Measurements from ENCODE around the gene TTBK1.
A peak's percentile ranks its signal among the peaks of the same experiment; 100 is the strongest.

TTBK1 gene

DNA sequence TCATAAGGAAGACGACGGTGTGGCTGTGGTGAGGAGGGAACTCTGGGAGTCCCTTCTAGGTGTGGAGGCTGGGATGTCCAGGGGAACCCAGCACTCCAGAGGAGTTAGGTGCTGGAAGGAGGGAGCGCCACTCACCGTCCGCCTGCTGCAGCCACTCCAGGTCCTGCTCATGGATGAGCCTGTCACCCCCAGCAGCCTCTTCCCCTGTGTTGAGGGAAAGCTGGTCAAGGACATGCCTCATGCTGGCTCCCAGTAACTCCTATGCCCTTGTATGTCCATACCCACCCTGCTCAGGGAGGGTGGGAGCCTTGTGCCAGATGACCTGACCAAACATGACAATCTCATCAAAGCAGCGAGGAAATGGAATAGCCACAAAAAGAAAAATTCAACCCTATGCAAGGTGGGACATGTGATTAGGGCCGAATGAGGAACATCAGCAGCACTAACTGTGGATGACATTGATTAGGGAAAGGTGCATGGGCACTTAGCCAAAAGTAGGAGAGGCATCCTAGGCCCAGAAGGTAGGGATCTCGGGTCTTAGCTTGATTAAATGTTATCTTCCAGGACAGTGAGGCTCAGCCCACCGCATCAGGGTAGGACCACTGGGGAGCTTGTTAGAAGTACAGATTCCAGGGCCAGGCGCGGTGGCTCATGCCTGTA lies 17.0 kb upstream of the TTBK1 start:
- FAIRE-seq = no peak

DNA sequence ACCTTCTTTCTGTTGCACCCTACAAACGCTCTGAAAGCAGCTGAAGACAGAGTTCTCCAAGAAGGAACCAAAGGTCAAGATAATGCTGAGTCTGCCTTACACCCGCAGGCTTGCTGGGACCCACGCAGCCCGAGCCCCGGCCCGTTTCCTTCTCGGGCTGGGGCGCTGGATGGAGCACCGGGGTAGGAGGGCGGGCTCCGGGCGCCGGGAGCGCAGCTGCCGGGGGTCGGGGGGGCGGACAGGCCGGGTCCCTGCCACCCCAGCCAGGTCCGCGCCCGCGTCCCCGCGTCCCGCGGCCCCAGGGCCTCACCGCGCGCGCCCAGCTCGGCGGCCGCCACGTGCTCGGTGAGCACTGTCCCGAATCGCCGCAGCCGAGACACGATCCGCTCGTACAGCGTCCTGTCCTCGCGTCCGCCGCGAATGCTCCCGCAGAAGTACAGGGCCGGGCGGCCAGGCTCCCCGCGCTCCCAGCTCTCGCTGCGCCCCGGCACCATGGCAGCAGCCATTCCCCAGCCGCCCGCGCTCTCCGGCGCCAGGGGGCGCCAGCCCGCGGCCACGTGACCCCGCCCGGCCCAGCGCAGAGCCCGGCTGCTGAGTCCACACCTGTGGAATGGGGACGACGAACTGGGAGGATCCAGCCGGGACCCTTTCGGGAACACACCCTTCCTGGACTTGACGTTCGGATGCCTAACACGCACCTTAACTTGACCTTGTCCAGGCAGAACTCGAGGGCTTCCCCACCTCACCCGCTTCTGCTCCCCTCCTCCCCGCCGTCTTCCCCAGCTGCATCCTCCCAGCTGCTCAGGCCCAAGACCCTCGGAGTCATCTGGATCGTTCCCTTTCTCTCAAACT lies 14.1 kb upstream of the TTBK1 start, which contains the start of gene DNPH1:
Gene DNPH1 (minus strand): TSS at position 531 of the 852 bp plus-strand sequence. CDS start 25 bp downstream, at position 506.
- FAIRE-seq = no peak

DNA sequence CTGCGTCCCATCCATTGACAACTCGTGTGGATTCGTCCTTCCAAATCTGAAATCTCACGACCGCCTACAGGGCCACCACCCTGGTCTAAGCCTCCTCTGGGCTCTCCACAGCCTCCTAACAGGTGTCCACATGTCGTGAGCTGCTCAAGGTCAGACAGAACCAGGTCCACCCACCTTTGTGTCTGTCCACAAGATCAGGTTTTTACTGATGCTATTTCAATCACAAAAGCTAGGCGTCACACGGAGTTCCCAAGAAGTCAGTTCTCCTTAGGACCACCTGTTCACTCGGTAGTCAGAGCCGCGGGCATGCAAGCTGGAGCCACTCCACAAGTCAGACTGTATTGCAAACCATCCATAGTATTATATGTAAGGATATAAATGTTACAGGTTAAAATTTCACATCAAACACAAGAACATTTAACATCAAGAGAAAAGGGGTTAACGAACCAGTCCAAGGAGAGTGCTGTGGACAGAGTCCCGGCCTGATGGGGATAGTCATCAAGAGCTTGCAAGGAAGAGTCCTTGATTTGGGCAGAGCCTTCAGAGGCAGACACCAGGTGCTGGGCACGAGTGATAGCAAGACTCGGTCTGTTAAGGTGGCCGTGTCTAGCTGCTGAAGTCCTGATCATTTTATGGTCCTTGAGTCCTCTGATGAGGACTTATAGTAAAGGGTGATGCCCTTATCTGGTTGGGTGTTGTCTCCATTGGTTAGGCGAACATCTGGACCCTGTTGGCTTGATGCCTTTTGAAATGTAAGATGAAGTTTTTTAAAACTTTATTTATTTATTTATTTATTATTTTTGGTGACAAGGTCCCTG lies 13.3 kb upstream of the TTBK1 start:
- FAIRE-seq = no peak

DNA sequence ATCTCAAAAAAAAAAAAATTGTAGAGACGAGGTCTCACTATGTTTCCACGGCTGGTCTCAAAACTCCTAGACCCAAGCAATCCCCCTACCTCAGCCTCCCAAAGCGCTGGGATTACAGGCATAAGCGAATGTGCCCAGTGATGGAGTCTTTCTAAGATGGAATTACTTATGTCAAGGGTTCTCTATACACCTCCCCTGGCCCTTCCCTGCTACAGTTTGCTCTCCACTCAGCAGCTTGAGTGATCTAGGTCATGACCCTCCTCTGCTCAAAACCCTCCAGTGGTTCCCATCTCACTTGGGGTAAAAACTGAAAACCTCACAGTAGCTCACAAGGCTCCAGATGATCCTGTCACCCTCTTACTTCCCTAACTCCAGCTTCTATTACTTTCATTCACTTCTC lies 12.2 kb upstream of the TTBK1 start:
- FAIRE-seq = no peak

DNA sequence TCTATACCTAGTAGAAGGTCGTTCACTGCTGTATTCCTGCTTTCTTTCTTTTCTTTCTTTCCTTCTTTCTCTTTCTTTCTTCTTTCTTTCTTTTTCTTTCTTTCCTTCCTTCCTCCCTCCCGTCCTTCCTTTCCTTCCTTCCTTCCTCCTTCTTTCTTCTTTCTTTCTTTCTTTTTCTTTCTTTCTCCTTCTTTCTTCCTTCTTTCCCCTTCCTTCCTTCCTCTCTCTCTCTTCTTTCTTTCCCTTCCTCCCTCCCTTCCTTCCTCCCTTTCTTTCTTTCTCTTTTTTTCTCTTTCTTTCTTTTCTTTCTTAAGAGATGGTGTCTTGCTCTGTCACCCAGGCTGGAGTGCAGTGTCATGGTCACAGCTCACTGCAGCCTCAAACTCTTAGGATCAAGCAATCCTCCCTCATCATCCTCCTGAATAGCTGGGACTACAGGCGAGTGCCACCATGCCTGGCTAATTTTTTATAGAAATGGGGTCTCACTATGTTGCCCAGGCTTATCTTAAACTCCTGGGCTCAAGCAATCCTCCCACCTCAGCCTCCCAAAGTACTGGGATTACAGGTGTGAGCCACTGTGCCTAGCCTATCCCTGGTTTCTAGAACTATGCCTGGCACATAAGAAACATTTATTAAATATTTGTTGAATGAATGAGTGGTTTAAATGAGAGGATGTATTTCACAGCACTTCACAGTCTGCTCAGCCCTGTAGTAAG lies 11.4 kb upstream of the TTBK1 start:
- FAIRE-seq = no peak

DNA sequence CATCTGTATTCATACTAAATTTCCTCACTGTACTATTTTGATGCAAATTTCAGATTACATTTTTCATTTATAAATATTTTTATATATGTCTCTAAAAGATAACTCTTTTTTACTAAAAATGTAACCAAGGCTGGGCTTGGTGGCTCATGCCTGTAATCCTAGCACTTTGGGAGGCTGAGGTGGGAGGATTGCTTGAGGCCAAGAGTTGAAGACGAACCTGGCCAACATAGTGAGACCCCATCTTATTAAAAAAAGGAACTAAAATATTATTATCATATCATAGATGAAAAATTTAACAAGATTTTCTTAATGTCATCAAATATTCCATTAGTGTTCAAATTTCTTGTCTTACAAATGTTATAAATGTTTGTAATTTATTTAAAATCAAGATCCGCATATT lies 7.4 kb upstream of the TTBK1 start:
- FAIRE-seq = no peak

DNA sequence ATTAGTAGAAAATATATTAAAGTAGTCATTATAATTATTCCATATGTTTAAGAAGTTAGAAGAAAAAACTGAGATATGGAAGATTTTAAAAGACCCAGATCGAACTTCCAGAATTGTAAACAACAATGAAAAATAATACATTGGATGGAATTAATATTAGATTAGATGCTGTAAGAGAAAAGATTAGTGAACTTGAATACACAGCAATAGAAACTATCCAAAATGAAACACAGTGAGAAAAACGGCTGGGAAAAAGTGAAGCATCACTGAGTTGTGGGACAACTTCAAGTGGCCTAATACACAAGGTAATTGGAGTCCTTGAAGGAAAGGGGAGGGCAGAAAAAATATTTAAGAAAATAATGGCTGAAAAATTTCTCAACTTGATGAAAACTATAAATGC lies 4.2 kb upstream of the TTBK1 start:
- peak; percentile 9 for FAIRE-seq

DNA sequence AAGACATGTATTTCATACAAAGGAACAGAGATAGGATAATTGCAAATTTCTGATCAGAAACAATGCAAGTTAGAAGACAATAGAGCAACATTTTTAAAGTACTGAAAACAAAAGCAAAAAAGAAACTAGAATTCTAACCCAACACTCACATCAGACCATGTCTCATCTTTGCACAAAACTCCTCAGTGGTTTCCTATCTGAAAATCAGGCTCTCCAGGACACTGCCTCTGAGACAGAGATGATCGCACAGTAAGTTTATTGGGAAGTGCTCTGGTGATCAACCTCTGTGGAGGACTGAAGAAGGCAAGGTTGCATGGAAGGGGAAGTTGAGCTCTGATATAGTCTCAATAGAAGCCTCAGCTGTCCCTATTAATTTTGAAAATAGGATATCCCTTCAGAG lies 2.3 kb upstream of the TTBK1 start:
- FAIRE-seq = no peak

DNA sequence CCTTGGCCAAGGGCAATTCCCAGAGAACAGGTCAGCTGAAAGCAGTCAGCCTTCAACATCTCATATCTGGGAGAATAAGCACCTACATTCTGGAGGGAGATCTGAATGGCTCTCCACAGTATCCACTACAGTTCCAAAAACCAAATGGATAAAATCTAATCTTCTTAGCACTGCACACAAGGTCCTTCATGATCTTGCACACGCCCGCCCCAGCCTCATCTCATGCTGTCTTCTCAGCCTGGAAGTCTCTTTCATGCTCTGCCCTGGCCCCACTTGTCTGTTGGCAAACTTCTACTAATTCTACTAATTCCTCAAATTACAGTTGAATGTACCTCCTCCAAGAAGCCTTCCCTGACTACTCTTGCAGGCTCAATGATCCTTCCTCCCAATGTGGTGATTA lies 1.8 kb upstream of the TTBK1 start:
- FAIRE-seq = no peak

DNA sequence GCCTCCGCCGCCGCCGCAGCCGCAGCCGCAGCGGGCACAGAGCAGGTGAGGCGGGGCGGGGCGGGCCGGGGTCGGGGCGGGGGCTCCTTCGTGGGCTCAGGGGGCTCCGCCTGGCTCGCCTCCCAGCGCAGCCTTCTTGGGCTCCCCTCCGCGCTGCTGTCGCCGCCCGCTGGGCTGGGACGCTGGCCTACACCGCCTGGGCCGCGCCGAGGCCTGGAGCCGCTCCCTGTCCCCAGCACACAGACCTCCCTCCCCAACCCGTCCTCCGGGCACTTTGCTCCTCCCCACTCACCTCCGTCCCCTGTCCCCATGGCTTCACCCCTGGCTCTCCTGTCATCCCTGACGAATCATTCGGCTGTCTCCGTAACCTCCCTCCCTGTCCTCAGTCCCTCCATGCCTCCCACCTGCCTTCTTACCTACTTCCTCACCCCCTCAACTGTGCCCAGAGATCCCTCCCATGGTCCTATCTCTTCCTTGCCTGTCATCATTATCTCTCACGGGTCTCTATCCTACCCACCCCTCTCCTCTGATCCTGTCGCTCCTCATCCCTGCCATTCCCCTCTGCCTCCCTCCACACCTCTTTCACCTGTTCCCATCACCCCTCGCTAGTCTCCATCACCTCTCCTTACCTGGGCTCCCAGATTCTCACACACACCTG lies 512 bp downstream of the TTBK1 start:
- FAIRE-seq = no peak

DNA sequence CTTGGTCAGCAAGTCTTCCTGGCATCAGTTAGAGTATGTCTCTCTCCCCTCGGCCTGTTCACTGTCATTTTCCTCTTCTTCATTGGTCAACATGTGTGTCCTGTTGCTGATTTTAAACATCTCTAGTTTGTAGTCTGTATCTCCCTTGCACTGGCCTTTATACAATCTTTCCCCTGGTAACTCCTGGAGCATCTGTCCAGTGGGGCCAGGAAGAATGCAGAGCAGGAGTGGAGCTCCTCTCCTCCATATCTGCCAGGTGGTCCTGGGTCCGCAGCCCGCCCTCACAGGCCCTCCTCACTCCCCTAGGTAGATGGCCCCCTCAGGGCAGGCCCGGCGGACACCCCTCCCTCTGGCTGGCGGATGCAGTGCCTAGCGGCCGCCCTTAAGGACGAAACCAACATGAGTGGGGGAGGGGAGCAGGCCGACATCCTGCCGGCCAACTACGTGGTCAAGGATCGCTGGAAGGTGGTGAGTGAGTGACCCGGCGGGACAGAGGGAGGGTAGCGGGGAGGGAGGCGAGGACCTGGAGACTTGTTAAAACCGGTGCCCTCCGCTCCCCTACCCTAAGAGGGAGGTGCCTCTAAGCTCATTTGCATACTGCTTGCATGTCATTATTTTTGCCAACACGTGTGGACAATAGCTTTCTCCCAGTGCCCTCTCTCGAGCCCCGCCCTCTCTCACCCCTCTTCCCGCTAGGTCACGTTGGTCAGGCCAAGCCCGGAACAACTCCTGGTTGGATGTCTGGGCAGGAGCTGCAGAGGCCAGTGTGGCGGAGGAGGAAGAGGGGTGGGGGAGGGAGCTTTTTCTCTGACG lies 3.2 kb downstream of the TTBK1 start:
- FAIRE-seq = no peak

DNA sequence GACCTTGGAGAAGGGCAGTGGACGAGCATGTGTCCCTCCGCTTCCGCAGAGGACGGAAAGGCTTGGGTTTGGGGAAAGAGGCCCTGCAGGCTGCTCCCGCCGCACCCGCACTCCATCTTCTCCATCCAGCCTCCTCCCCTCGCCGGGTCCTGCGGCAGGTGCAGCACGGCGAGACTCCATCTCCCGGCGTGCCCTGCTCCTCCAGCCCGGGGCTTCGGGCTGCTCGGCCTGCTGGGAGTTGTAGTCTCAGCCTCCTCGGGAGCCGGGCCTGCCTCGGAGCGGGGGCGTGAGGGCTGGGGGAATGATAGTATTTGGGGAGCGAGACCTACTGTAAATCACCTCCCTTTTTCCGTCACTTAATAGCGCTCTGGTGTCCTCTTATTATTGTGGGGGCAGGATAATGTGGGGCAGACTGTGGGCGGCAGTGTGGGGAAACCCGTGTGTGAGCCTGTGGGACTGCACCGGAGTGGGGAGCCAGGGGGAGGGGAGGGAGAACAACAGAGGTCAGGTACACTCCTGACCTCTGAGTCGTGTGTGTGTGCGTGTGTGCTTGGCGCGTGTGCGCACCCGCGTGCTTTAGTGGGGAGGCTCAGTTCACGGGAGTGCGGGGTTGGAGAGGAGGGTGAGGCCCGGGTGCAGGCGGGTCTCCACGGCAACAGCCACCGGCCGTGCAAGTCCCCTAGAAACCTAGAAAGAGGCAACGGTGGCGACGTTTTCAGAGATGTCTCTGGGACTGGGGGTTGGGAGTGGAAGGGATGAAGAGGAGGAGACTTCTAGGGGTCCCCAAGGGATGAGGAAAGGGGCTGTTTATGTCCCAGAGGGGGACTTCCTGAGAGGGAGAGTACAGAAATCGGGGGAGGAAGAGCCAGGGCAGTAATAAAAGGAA lies 4.1 kb downstream of the TTBK1 start:
- no peak for FAIRE-seq

DNA sequence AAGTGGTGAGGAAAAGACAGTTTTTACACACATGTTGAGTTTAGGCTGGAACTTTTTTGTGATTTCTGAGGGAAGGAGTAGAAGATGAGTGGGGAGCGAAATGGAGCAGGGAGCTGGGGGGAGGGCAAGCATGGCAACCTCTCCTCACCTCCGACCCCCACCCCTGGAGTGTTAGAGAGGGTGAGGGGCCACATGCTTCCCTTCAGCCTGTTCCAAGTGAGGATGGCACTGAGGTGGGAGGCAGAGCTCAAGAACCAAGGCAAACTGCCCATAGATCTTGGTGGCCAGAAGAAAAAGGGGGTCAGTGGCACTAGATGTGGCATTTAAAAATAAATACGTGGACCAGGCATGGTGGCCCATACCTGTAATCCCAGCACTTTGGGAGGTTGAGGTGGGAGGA lies 4.8 kb downstream of the TTBK1 start:
- FAIRE-seq = no peak

DNA sequence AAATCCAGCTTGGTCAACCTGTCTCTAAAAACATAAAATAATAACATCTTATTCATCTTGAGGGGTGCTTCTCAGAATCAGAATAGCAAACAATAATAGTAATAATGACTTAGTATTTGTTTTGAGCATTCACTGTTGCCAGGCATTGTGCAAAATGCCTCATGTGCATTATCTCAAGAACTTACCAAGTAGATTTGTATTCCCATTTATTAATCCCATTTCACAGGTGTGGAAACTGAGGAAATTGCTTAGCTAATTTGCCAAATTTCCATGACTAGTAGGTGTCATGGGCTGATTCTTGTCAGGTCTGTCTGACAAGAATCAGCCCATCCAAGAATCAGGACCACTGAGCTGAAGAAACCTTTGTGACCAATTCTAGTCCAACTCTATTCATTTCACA lies 5.5 kb downstream of the TTBK1 start:
- FAIRE-seq = no peak

DNA sequence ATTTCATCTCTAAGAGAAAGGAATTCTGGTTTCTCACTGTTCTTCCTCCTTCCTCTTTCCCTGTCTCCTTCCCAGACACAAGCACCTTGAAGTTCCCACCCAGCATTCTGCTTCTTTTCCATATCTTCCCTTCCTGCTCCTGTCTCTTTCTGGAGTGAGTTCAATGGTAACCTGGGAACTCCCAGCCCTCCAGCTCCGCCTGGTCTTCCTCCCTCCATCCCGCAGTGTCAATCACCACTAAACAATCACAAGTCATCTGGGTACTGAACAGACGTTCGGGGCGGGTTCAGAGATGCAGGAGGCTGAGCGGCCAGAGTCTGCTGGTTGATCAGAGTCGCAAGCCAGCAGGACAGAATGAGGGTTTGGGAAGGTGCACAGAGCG lies 7.7 kb downstream of the TTBK1 start:
- no peak for FAIRE-seq

DNA sequence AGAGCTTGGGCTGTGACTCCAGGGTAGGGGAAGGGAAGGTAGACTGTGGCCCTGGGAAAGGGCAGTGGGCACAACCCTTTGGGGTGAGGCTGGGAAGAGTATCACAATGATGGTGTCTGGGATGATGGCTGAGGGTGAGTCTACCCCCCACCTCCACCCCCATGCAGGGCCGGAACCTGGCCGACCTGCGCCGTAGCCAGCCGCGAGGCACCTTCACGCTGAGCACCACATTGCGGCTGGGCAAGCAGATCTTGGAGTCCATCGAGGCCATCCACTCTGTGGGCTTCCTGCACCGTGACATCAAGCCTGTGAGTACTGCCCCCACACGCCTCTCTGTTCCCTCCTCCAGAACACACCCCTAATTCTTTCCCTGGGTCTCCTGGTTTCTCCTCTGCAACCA lies 10.1 kb downstream of the TTBK1 start:
- no peak for FAIRE-seq

DNA sequence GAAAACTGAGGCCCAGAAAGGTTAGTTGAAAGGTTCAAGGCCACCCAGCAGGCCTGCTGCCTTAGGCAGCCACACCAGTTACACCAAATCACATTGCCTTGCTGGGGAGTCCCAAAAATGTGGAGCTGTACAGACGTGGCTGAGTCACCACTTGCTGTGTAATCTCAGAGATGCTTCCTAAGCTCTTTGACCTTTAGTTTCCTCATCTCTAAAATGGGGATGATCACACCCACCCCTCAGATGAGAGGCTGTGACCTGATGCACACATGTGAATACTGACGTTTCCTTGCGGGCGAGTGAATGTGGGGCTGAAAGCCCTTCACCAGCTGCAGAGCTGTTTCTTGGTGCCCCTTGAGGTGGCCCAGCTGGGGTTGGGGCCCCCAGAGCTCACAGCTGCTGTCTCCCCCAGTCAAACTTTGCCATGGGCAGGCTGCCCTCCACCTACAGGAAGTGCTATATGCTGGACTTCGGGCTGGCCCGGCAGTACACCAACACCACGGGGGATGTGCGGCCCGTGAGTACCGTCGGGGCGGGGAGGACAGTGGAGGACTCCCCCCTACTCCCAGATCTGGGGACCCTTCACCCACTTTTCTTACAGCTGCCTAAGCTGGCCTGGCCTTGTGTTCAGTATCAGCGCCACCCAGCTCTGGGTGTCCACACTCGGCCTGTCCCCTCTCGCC lies 11.0 kb downstream of the TTBK1 start:
- FAIRE-seq = no peak

DNA sequence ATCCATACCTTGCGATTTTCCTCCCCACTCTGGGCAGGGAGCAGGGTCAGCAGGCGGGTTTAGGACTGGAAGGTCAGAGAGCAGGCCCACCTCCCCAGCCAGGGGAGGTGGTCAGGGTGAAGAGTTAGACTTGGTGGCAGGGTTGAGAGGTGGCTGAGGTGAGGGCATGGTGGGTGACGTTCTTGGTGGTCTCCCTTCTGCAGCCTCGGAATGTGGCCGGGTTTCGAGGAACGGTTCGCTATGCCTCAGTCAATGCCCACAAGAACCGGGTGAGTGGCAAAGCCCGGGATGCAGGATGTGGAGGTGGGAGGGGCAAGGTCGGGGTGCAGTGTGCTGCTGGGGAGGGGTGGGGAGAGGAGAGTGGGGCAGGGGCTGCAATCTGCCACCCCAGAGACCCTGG lies 11.6 kb downstream of the TTBK1 start:
- no peak for FAIRE-seq

DNA sequence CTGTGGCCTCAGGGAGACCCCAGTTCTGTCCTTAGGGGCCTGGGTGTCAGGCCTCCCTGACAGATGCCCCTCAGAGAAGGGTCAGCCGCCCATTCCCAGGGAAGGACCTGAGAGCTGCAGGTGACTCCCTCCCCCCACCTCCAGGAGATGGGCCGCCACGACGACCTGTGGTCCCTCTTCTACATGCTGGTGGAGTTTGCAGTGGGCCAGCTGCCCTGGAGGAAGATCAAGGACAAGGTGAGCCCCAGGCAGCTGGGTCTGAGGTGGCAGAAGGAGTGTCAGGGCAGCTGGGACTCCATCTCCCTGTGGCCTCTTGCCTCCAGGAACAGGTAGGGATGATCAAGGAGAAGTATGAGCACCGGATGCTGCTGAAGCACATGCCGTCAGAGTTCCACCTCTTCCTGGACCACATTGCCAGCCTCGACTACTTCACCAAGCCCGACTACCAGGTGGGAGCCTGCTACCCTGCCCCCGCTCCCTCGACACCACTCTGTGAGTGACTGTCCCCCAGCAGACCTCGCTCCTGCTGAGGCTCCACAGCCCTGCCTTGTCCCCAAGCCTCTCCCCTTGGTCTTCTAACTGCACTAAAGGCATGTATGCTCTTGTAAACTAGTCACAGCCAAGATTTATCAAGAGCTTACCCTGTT lies 12.2 kb downstream of the TTBK1 start:
- no peak for FAIRE-seq

All from A204.1 (cell line).